GM21447 (cell line): Measurements from ENCODE around the gene ACAT2.
"Not testable (repeated sequence)": the region's sequence is repeated elsewhere in the genome, so short reads cannot be mapped to it uniquely, and the experiment has no call there.

Experiments
- ATAC-seq: cut with Tn5 transposase; IDR thresholded peaks from one replicate; pipeline ENCODE4 v1.9.1; 2021; ENCODE audit not compliant: unreplicated experiment

The ACAT2 gene

GRCh38 chr6:159761873-159762680 lies at the start of gene ACAT2:
Gene ACAT2 (plus strand): TSS chr6:159762045. CDS start chr6:159762088, 43 bp downstream.
- peak; percentile 98 for ATAC-seq

- ATAC-seq = not testable (repeated sequence)
Measured at GRCh38 chr6:159712389-159712788, 49.5 kb upstream of the ACAT2 start.

DNA sequence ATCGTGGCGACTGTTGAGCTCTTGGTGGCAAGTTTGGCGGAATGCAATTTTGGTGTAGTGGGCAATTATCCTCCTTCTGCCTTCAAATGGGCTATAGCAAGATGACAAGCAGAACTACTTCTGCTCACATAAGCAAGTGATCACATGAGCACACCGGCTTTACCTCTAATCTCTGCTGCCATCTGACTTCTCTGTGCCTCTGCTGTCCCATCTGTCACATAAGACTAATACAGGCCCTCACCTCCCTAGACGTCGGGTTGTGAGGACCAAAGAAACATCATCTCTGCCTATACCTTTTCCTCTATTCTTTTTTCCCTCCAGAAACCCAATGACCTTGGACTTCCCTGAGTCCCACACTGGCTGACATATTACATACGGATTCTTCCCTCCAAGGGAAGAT lies 47.9 kb upstream of the ACAT2 start:
- no peak for ATAC-seq

DNA sequence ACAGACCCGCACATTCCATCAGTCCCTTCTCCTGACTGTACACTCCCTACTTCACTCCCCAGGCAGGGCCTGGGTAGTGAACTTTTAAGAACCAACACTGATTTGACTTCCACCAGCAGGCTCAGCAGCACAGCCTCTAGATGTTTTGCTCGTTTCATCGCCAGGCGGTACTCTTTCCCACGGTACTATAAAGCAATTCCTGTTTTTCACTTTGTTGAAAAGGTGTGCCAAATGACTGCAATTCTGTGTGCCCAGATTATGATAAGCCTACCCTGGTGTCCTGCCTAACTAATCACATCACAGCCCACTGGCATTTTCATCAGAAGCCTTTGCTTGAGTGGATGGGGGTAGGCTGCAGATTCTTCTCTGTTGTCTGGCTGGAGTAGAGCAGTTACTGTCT lies 47.4 kb upstream of the ACAT2 start:
- no peak for ATAC-seq

- no peak for ATAC-seq
Measured at GRCh38 chr6:159715166-159715565, 46.7 kb upstream of the ACAT2 start.

DNA sequence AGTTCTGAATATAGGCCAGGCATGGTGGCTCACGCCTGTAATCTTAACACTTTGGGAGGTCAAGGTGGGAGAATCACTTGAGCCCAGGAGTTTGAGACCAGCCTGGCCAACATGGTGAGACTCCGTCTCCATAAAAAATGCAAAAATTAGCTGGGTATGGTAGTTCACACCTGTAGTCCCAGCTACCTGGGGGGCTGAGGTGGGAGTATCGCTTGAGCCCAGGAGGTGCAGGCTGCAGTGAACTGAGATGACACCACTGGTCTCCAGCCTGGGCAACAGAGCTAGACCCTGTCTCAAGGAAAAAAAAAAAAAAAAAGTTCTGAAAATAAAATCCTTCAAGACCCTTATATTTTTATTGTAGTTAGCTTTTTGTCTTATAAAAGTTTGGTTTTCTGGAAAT lies 46.2 kb upstream of the ACAT2 start:
- ATAC-seq = no peak

DNA sequence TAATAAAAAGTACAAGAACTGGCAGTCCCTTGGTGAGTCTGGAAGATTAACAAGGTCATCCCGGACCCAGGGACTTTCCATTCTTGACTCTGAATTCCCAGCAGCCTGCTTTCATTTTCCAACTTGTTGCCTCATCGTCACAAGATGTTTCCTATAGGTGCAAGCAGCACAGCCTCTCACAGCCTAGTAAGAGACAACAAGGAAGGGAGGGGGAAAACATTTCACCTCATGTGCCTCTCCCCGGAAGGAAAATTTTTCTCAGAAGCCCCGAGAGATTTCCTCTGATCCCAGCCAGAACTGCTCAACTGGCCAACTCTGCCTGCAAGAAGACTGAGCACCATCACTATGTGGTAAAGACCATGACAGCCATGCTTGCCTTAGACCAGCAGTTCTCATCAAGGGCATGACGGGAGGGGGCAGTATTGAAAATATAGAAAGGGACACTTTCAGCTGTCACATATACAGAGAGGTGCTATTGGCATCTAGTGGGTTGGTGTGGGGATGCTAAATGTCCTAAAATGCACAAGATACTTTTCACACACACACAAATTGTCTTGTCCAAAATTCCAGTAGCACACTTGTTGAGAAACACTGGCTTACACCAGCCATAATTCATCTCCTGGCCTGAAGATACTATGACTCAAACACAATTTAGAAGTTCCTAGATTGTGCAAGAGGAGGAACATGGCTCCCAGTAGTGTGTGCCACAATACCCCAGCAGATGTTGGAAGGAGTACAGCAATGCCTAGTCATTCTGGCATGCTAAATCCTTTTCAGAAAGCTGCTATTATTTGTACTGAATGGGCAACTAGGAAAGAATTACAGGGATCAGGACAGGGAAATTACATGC lies 45.4 kb upstream of the ACAT2 start:
- no peak for ATAC-seq

DNA sequence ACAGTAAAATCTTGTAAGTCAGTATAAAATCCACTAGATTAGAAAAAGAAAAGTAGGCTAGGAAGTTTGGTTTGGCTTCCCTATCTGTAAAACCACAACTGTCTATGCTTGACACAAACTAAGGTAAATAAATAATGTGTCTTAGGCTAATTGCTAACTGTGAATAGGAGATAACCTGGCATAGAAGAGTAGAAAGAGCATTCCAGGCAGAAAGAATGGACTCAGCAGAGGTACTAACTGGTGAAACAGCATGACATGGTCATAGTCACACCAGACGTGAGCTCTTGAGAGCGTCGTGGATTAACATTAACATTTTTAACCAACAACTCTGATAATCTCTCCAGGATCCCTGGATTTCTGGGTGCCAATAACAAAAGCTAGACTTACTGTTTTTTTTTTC lies 43.2 kb upstream of the ACAT2 start:
- ATAC-seq = no peak

- ATAC-seq = no peak
Measured at GRCh38 chr6:159719287-159719686, 42.6 kb upstream of the ACAT2 start.

DNA sequence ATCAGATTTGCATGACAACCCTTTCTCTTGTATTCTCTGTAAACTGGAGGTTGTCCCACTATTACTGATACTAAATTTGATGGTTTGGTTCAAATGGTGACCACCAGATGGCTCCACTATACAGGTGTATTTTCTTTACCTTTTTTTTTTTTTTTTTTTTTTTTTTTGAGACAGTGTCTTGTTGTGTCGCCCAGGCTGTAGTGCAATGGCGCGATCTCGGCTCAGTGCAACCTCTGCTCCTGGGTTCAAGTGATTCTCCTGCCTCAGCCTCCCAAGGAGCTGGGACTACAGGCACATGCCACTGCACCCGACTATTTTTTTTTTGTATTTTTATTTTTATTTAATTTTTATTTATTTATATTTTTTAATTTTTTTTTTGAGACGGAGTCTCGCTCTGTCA lies 41.1 kb upstream of the ACAT2 start:
- ATAC-seq = no peak

DNA sequence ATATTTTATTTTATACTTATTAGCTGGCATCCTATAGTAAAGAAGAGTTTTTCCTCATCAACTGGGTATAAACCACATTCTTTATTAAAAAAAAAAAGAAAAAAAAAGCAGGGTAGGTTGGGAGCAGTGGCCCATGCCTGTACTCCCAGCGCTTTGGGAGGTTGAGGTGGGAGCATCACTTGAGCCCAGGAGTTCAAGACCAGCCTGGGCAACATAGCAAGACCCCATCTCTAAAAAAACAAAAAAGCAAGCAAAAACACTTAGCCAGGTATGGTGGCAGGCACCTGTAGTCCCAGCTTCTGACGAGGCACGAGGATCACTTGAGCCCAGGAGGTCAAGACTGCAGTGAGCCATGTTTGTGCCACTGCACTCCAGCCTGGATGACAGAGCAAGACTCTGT lies 39.9 kb upstream of the ACAT2 start:
- not testable (repeated sequence) for ATAC-seq

DNA sequence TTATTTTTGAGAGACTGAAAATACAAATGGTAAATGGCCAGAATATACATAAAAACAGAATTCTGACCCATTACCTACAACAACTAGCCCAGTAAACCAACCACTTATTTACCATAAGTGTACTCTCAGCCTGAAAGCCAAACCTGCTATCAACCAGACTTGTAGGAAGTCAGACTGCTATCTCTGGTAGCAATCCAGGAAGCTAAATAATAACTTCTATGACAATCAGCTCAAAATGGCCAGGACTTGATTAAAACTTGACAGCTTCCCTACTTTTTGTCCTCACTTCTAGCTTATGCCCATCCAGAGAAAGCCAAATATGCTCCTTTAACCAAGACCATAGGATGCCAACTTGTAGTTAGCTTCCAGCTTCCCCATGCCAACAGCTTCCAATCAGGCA lies 39.2 kb upstream of the ACAT2 start:
- ATAC-seq = no peak

- ATAC-seq = no peak
Measured at GRCh38 chr6:159723259-159723658, 38.6 kb upstream of the ACAT2 start.

DNA sequence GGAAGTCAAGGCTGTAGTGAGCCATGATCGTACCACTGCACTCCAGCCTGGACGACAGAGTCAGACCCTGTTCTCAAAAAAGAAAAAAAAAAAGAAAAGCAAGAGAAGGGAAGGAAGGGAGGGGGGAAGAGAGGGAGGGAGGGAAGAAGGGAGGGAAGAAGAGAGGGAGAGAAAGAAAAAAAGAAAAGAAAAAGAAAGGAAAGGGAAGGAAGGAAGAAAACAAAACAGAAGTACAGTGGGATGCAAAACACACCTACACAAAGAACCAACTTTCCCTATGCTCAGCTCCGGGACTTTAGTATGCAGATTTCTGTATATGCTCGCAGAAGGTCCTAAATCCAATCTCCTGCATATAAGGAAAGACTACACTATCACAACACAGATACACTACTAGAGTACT lies 37.1 kb upstream of the ACAT2 start:
- no peak for ATAC-seq

DNA sequence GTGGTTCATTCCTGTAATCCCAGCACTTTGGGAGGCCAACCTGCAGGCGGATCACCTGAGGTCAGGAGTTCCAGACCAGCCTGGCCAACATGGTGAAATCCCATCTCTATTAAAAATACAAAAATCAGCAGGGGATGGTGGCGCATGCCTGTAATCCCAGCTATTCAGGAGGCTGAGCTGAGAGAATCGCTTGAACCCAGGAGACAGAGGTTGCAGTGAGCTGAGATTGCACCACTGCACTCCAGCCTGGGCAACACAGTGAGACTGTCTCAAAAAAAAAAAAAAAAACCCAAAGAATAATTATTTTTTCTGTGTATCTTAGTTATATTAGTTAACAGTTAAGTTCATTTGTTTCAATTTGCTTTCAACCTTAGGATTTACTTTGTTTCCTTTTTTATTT lies 36.6 kb upstream of the ACAT2 start:
- not testable (repeated sequence) for ATAC-seq

DNA sequence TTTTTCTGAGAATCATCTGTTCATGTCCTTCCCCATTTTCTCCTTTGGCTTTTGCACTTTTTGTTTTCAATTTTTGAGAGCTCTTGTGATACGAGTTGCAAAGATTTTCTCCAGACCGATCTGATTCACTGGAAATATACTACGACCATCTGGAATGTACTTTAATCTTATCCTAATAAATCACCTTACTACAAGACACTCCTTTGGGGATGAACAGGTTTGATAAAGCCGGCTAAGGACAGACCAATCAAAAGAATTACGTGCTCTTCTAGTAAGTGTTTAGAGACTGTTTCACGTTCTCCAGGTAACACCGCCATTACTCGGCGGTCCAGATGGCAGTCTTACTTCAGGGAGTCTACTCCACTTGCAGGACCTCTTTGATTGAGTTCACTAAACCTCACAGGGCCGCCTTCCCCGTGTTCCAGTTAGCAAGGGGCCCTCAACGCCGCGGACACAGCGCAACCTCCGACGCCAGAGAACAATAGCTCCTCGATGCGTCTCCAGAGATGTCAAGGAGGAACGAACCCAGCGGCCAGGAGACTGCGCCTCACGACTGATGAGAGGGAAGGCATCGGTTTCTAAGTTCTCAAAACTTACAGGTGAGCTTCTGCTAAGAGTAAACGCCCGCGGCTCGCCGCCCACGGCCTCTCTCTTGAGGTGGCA lies 35.5 kb upstream of the ACAT2 start:
- peak; percentile 20 for ATAC-seq

DNA sequence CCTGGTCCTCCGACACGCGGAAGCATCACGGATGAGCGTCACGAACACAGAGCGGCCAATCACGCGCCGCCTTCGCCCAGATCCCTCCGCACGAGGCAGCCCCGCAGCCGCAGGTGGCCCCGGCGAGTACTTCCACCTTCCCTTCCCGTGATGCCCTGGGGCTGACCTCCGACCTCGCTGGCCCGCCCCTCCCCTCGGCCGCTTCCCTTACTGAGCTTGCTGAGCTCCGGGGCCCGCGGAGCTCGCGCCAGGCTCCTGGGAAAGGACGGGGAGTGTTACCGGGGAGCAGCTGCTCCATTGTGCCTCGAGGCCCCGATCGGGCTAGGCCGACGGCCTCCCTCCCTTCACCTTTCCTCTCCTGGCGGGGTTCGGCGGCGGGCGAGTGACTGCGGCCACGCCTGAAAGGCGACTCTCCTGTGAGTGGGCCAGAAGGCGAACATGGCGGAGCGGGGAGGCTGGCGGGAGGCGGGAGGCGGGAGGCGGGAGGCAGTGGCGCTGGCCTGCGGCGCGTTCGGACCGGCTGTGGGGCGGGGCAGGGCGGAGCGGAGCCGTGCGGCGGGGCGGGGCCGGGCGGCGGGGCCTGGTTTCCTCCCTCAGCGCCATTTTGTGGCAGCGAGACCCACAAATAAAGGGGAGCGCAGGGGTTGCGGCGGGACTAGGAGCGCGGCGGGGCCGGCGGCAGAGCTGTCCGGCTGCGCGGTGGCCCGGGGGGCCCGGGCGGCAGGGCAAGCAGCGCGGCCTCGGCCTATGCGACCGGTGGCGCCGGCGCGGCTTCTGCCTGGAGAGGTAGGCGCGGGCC lies 34.7 kb upstream of the ACAT2 start, which contains the start of gene WTAP:
Gene WTAP, plus strand, starts transcription at position 589 of the 799 bp plus-strand sequence. CDS start 8,760 bp downstream, outside the sequence.
- peak; percentile 81 for ATAC-seq

- ATAC-seq = peak; percentile 31
Measured at GRCh38 chr6:159727717-159728445, 34.0 kb upstream of the ACAT2 start.

DNA sequence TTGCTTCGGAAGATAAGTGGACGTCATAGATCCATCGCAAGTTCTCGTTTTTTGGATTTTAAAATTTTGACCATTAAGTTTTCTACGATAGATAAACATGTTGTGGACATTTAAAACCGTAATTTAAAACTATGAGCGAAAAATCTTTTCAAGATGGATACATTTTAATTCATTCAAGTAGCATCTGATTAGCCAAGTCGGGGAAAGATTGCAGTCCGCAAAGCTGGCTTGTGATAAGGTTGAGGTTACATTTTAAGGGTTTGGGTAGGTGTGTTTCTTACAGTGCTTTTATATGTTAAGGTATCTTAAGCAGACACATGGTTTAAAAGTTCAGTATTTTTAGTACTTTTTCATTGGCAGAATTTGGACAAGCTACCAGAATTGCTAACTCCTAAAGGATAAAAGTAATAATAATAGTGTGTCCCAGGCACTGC lies 33.3 kb upstream of the ACAT2 start:
- no peak for ATAC-seq
